SU-DHL-6 (cell line): ENCODE results near the gene AP5Z1.

Experiments
- H2AFZ ChIP-seq: fragments of 200-600 bp; sonication (generic); 2 replicates; pipeline ENCODE4 v1.6.1; 2014; ENCODE audit warnings: low read depth, mild to moderate bottlenecking, moderate library complexity, mixed read lengths, antibody characterized with exemption, low read length; ENCODE audit not compliant: severe bottlenecking
- H3F3A ChIP-seq: fragments of 200-600 bp; shearing (Covaris generic); 2 replicates; pipeline ENCODE4 v1.6.0; 2016; ENCODE audit warnings: antibody characterized with exemption, mild to moderate bottlenecking; ENCODE audit not compliant: insufficient read depth
- H3K27ac ChIP-seq: fragments of 200-600 bp; sonication (generic); 2 replicates; pipeline ENCODE4 v1.5.1; 2016; ENCODE audit warnings: low read depth, mild to moderate bottlenecking, low read length, moderate library complexity, mixed read lengths
- H3K27me3 ChIP-seq: fragments of 200-600 bp; sonication (generic), shearing (Covaris generic); 2 replicates; pipeline ENCODE4 v1.6.0; 2014; ENCODE audit warnings: mild to moderate bottlenecking, low read length
- H3K36me3 ChIP-seq: fragments of 200-600 bp; sonication (generic); 2 replicates; pipeline ENCODE4 v1.6.1; 2014; ENCODE audit warnings: mild to moderate bottlenecking, low read length, mixed read lengths
- H3K4me2 ChIP-seq: fragments of 300-600, 200-600 bp; shearing (Covaris generic), sonication (generic); 2 replicates; pipeline ENCODE4 v1.6.0; 2014; ENCODE audit warnings: low read length, low read depth, mild to moderate bottlenecking; ENCODE audit not compliant: poor library complexity, severe bottlenecking
- H3K4me3 ChIP-seq: fragments of 200-600 bp; sonication (generic); 2 replicates; pipeline ENCODE4 v1.5.1; 2014; ENCODE audit warnings: antibody characterized with exemption, low read length, mild to moderate bottlenecking, mixed read lengths; ENCODE audit not compliant: insufficient read depth, poor library complexity, severe bottlenecking
- H3K79me2 ChIP-seq: fragments of 200-600 bp; sonication (generic); 2 replicates; pipeline ENCODE4 v1.6.1; 2014; ENCODE audit warnings: mild to moderate bottlenecking, low read length, moderate library complexity; ENCODE audit not compliant: insufficient read depth
- H3K9ac ChIP-seq: fragments of 200-600 bp; sonication (generic); 2 replicates; pipeline ENCODE4 v1.7.0; 2014; ENCODE audit warnings: mild to moderate bottlenecking, low read length
- H3K9me2 ChIP-seq: fragments of 200-600 bp; sonication (generic); replicated peaks from 2 replicates; pipeline ENCODE4 v1.6.1; 2014; ENCODE audit warnings: low read length; ENCODE audit not compliant: insufficient read depth
- H3K9me3 ChIP-seq: fragments of 200-600 bp; sonication (generic); 2 replicates; pipeline ENCODE4 v1.6.1; 2014; ENCODE audit warnings: low read length, mixed read lengths; ENCODE audit not compliant: insufficient read depth
- H4K20me1 ChIP-seq: fragments of 200-600 bp; sonication (generic); 2 replicates; pipeline ENCODE4 v1.6.1; 2014; ENCODE audit warnings: low read depth, mild to moderate bottlenecking, antibody characterized with exemption, low read length, moderate library complexity, mixed read lengths
- EZH2phosphoT487 ChIP-seq: fragments of 200-600 bp; sonication (generic), shearing (Covaris generic); conservative IDR thresholded peaks from 2 replicates; pipeline ENCODE4 v1.6.1; 2018; ENCODE audit warnings: mild to moderate bottlenecking, antibody characterized with exemption, low read length, moderate library complexity, mixed read lengths
- TF ChIP-seq, protein P1 (sequence below): fragments of 200-600 bp; sonication (generic); IDR thresholded peaks from one replicate; pipeline ENCODE4 v1.5.1; 2017; ENCODE audit warnings: antibody characterized with exemption, mild to moderate bottlenecking, low read length, moderate library complexity; ENCODE audit not compliant: insufficient read depth, poor library complexity, severe bottlenecking

Gene AP5Z1

DNA sequence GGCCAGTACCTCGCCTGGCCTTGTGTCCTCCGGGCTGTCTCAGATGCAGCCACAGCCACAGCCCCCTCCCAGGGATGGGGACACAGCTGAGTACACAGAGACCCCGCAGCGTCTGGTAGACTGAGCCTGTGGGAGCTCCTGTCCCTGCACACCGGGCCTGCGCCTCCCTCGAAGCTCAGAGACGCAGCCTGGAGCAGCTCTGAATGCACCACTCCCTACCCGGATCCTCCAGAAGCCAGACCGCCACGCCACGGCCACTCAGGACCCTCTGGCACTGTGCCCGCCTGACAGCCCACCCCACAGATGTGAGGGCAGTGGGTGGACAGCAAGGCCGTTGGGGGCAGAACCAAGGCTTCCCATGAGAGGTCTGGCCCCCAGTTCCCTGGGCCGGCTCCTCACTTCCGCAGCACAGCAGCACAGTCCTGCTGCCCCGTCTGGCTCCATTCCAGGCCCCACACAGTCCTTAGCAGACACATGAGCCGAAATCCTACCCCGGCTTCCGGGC lies 45.6 kb downstream of the AP5Z1 start:
- H3K4me2 ChIP-seq: no peak overlapping the region
- no peak overlapping the region for H2AFZ ChIP-seq
- no peaks in the 10 kb centered on the region for H3F3A ChIP-seq
- no peaks in the 10 kb centered on the region for H4K20me1 ChIP-seq
- no peak overlapping the region for H3K9ac ChIP-seq
- no peaks in the 10 kb centered on the region for H3K27me3 ChIP-seq
- H3K36me3 ChIP-seq: no peaks in the 10 kb centered on the region
- H3K9me2 ChIP-seq: no peaks in the 10 kb centered on the region
- TF ChIP-seq, protein P1, sequence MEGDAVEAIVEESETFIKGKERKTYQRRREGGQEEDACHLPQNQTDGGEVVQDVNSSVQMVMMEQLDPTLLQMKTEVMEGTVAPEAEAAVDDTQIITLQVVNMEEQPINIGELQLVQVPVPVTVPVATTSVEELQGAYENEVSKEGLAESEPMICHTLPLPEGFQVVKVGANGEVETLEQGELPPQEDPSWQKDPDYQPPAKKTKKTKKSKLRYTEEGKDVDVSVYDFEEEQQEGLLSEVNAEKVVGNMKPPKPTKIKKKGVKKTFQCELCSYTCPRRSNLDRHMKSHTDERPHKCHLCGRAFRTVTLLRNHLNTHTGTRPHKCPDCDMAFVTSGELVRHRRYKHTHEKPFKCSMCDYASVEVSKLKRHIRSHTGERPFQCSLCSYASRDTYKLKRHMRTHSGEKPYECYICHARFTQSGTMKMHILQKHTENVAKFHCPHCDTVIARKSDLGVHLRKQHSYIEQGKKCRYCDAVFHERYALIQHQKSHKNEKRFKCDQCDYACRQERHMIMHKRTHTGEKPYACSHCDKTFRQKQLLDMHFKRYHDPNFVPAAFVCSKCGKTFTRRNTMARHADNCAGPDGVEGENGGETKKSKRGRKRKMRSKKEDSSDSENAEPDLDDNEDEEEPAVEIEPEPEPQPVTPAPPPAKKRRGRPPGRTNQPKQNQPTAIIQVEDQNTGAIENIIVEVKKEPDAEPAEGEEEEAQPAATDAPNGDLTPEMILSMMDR: no peak
- no peak for TF ChIP-seq EZH2phosphoT487
- no peak overlapping the region for H3K27ac ChIP-seq
- no peaks in the 10 kb centered on the region for H3K79me2 ChIP-seq
- no peak overlapping the region for H3K4me3 ChIP-seq
- no peaks in the 10 kb centered on the region for H3K9me3 ChIP-seq

DNA sequence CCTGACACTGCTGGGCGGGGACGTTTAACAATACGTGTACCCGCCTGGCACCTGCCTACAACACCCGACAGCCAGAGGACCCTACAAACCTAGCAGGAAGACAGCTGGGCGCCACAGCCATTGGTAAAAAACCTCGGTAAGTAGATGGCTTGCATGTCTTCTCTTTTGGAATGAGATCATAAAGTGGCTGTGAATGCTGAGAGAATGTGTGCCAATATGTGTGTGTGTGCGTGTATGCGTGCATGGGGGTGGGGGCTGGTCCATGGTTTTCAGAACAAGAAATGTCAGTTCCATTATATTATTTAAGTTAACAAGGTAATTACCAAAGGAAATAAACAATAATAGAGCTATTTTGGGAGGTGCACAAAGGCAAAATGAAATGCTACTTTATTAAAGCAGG lies 47.3 kb downstream of the AP5Z1 start:
- H3K79me2 ChIP-seq: no peaks in the 10 kb centered on the region
- no peak overlapping the region for H3K27ac ChIP-seq
- no peaks in the 10 kb centered on the region for H3F3A ChIP-seq
- H3K9ac ChIP-seq: no peak overlapping the region
- no peaks in the 10 kb centered on the region for H4K20me1 ChIP-seq
- TF ChIP-seq, protein P1: no peak
- no peak for TF ChIP-seq EZH2phosphoT487
- H3K4me2 ChIP-seq: no peak overlapping the region
- H3K27me3 ChIP-seq: no peaks in the 10 kb centered on the region
- no peak overlapping the region for H2AFZ ChIP-seq
- H3K4me3 ChIP-seq: no peak overlapping the region
- no peaks in the 10 kb centered on the region for H3K36me3 ChIP-seq
- no peaks in the 10 kb centered on the region for H3K9me2 ChIP-seq
- H3K9me3 ChIP-seq: no peaks in the 10 kb centered on the region

DNA sequence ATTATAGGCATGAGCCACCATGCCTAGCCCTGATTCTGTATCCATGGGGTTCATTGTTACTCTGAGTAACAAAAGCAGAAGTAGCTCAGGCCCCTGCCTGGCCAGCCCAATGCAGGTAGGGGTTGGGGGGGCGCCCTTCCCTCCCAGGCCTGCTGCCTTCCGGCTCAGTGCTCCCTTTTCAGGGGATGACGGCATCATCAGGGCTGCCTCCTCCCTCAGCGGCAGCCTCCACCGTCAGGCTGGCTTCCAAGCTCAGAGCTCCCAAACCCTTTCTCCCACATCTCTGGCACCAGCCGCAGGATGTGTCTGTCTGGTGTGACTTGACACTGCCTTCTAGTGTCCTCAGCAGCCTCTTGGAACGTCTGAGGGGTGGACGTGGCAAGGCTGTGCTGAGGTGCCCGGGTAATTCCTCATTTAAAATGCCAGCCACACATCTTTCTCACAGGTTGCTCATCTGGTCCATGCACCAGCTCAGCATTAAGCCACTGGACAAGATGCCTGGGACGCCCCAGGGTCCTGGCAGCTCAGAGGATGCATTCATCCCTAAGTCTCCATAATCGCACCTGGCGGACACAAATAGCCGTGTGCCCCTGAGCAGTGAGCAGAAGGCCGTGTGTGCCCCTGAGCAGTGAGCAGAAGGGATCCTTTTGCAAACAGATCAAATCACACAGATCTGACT lies 48.2 kb downstream of the AP5Z1 start:
- no peaks in the 10 kb centered on the region for H3K27me3 ChIP-seq
- H3K9me2 ChIP-seq: no peaks in the 10 kb centered on the region
- no peak overlapping the region for H3K4me3 ChIP-seq
- TF ChIP-seq, protein P1: no peak
- no peak for TF ChIP-seq EZH2phosphoT487
- no peaks in the 10 kb centered on the region for H4K20me1 ChIP-seq
- no peak overlapping the region for H2AFZ ChIP-seq
- H3K9ac ChIP-seq: no peak overlapping the region
- H3K36me3 ChIP-seq: no peaks in the 10 kb centered on the region
- no peaks in the 10 kb centered on the region for H3F3A ChIP-seq
- no peak overlapping the region for H3K4me2 ChIP-seq
- no peaks in the 10 kb centered on the region for H3K79me2 ChIP-seq
- no peaks in the 10 kb centered on the region for H3K9me3 ChIP-seq
- no peak overlapping the region for H3K27ac ChIP-seq
